GM23338 (cell line): ENCODE results near the gene POC1B. TPM values are rescaled to one million over a fixed set of nuclear protein-coding genes. Genes with fewer than 3 reads are reported as not detected.

Source experiments
- ATAC-seq: fragments of 200-7000 bp; cut with Tn5 transposase; 3 replicates; pipeline ENCODE4 v1.9.1; 2020
- DNase-seq: peaks from one replicate; pipeline ENCODE4 v3.0.0-alpha.2; 2015; ENCODE audit warnings: low spot score
- H2AFZ ChIP-seq: fragments of 200-600 bp; sonication (generic); 2 replicates; pipeline ENCODE4 v1.8.0; 2016; ENCODE audit warnings: antibody characterized with exemption, mild to moderate bottlenecking, moderate library complexity
- H3F3A ChIP-seq: fragments of 200-600 bp; sonication (generic); replicated peaks from 2 replicates; pipeline ENCODE4 v1.8.0; 2017; ENCODE audit warnings: antibody characterized with exemption, mixed run types, low read depth
- H3K27ac ChIP-seq: fragments of 200-600 bp; sonication (generic); 2 replicates; pipeline ENCODE4 v1.6.1; 2016; ENCODE audit warnings: low read depth
- H3K27me3 ChIP-seq: fragments of 200-600 bp; sonication (generic); 2 replicates; pipeline ENCODE4 v1.8.0; 2016; ENCODE audit warnings: mild to moderate bottlenecking, mixed run types, moderate library complexity; ENCODE audit not compliant: insufficient read depth
- H3K36me3 ChIP-seq: fragments of 200-600 bp; sonication (generic); 2 replicates; pipeline ENCODE4 v1.8.0; 2016; ENCODE audit warnings: mild to moderate bottlenecking; ENCODE audit not compliant: insufficient read depth
- H3K4me1 ChIP-seq: fragments of 200-600 bp; sonication (generic); 2 replicates; pipeline ENCODE4 v1.8.0; 2016; ENCODE audit warnings: mild to moderate bottlenecking, moderate library complexity; ENCODE audit not compliant: insufficient read depth
- H3K4me2 ChIP-seq: fragments of 200-600 bp; sonication (generic); 2 replicates; pipeline ENCODE4 v1.7.1; 2017; ENCODE audit warnings: mixed run types
- H3K4me3 ChIP-seq: fragments of 200-600 bp; sonication (generic); 2 replicates; pipeline ENCODE4 v1.6.1; 2016; ENCODE audit warnings: mixed run types
- H3K79me2 ChIP-seq: fragments of 200-600 bp; sonication (generic); replicated peaks from 2 replicates; pipeline ENCODE4 v1.8.0; 2017; ENCODE audit warnings: mild to moderate bottlenecking; ENCODE audit not compliant: insufficient read depth
- H3K9me2 ChIP-seq: fragments of 200-600 bp; sonication (generic); 2 replicates; pipeline ENCODE4 v1.8.0; 2017; ENCODE audit not compliant: insufficient read depth
- H4K20me1 ChIP-seq: fragments of 200-600 bp; sonication (generic); replicated peaks from 2 replicates; pipeline ENCODE4 v1.8.0; 2017; ENCODE audit warnings: mild to moderate bottlenecking; ENCODE audit not compliant: insufficient read depth
- H3K27ac Mint-ChIP-seq: 2 replicates; pipeline ENCODE4 v1.8.0; 2020; ENCODE audit warnings: inconsistent platforms, mild to moderate bottlenecking, moderate library complexity, mixed read lengths
- H3K27me3 Mint-ChIP-seq: 3 replicates; pipeline ENCODE4 v1.8.0; 2022; ENCODE audit warnings: low read depth, mild to moderate bottlenecking, moderate library complexity, mixed read lengths, inconsistent platforms; ENCODE audit not compliant: insufficient read depth, poor library complexity
- H3K36me3 Mint-ChIP-seq: 3 replicates; pipeline ENCODE4 v1.8.0; 2021; ENCODE audit warnings: low read depth, mild to moderate bottlenecking, inconsistent platforms, moderate library complexity, mixed read lengths
- H3K4me1 Mint-ChIP-seq: 3 replicates; pipeline ENCODE4 v1.8.0; 2020; ENCODE audit warnings: mild to moderate bottlenecking, inconsistent platforms, mixed read lengths
- H3K4me3 Mint-ChIP-seq: 3 replicates; pipeline ENCODE4 v1.8.0; 2021; ENCODE audit warnings: moderate library complexity, mild to moderate bottlenecking, inconsistent platforms, mixed read lengths
- H3K9me3 Mint-ChIP-seq: 3 replicates; pipeline ENCODE4 v1.8.0; 2020; ENCODE audit warnings: moderate library complexity, mild to moderate bottlenecking, inconsistent platforms, mixed read lengths
- CREB1 ChIP-seq: fragments of 250-450 bp; sonication (Bioruptor Pico); IDR thresholded peaks from 2 replicates; pipeline ENCODE4 v1.5.0; 2020; ENCODE audit warnings: low read depth, mild to moderate bottlenecking, moderate library complexity
- EZH2 ChIP-seq: fragments of 200-600 bp; sonication (generic); IDR thresholded peaks from one replicate; pipeline ENCODE4 v1.8.0; 2017; ENCODE audit warnings: antibody characterized with exemption, mild to moderate bottlenecking, low read depth; ENCODE audit not compliant: unreplicated experiment
- EZH2phosphoT487 ChIP-seq: fragments of 200-600 bp; sonication (generic); IDR thresholded peaks from one replicate; pipeline ENCODE4 v1.8.1; 2018; ENCODE audit warnings: antibody characterized with exemption; ENCODE audit not compliant: unreplicated experiment
- NANOG ChIP-seq: IDR thresholded peaks from 2 replicates; pipeline ENCODE4 v1.6.1; 2016; ENCODE audit warnings: antibody characterized with exemption, borderline replicate concordance
- STAT1 ChIP-seq: IDR thresholded peaks from one replicate; pipeline ENCODE4 v1.6.1; 2016; ENCODE audit warnings: antibody characterized with exemption; ENCODE audit not compliant: unreplicated experiment
- ZNF114 ChIP-seq: fragments of 250-450 bp; sonication (Bioruptor Pico); IDR thresholded peaks from 2 replicates; pipeline ENCODE4 v1.5.0; 2020; ENCODE audit warnings: mild to moderate bottlenecking, moderate library complexity
- polyA plus RNA-seq: library from polyadenylated mRNA; unstranded; fragments of >200 nt; fragmentation: Nextera tagmentation; extraction: Ambion mirVana; gene quantifications from 2 replicates; pipeline ENCODE4 v1.2.1, GENCODE V29; 2016
- total RNA-seq: library from RNA; depleted of rRNA; stranded (reverse); fragments of >200 nt; shearing (Covaris generic); gene quantifications from 2 replicates; pipeline ENCODE4 v1.2.3, GENCODE V29; 2014
- TF ChIP-seq, protein P1 (sequence below): IDR thresholded peaks from 2 replicates; pipeline ENCODE4 v1.6.1; 2016; ENCODE audit warnings: antibody characterized with exemption
- TF ChIP-seq, protein P2 (sequence below), 2 experiments: fragments of 200-600 bp in 1 of 2; sonication (generic) in 1 of 2; conservative IDR thresholded peaks; 2 replicates each; pipeline versions ENCODE4 v1.5.1 to v1.6.1; 2016 to 2017; ENCODE audit warnings: antibody characterized with exemption in 2 of 2, low read depth in 2 of 2, mild to moderate bottlenecking in 2 of 2, moderate library complexity in 1 of 2
- TF ChIP-seq, protein P3 (sequence below): IDR thresholded peaks from one replicate; pipeline ENCODE4 v1.6.1; 2018; ENCODE audit warnings: antibody characterized with exemption; ENCODE audit not compliant: unreplicated experiment

The POC1B gene
- total and polyA plus RNA-seq, 2 experiments from 2014 or later = 11.8 to 17.5 TPM

DNA sequence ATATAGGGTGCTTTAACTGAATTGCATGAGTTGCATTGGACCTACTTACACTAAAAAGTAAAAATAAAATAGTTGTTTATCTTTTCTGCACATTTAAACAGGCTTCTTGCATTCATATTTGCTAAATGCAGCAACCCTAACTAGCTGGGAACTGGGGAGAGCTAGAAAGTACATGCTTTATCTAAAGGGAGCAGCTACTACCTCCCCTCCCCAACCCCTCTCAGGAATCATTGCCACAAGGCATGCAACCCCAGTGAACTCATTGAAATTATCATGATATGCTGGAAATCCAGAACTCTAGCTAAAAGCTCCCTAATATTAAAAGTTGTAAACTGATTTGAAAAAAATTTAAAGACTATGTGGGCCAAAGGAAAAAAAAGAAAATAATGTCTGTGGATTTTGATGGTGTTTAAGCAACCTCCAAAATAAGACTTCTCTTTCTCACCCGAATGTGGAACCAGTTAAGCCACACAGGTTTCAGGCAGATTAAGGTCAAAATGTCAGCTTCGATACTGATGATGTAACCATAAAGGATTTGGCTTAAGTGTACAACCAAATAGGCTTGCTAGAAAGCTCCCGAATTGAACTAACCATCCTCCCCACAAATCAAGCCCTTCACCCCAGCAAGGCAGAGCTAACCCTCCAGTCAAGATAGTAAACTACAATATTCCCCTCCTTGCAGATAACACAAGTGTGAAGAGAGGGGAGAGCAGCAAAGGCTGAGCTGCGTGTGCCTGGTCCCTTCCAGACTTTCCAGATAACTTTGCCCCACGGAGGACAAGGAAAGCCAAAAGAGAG, 13.8 kb upstream of the POC1B start:
- Histone ChIP-seq H3F3A (no peaks in the 10 kb centered on the region), H3K4me3 (no peak overlapping the region), H3K79me2 (no peaks in the 10 kb centered on the region), H3K9me2 (no peaks in the 10 kb centered on the region), H2AFZ (no peak overlapping the region), H3K27me3 (no peaks in the 10 kb centered on the region), H3K4me2 (no peak overlapping the region), H3K4me1 (no peaks in the 10 kb centered on the region), H3K27ac (no peak overlapping the region), H3K36me3 (no peaks in the 10 kb centered on the region), H4K20me1 (no peaks in the 10 kb centered on the region)
- Mint-ChIP-seq H3K36me3 (no peaks in the 10 kb centered on the region), H3K27ac (no peak overlapping the region; the same call in 1 of the 2 replicates), H3K27me3 (no peaks in the 10 kb centered on the region), H3K4me3 (no peak overlapping the region), H3K4me1 (peaks cover 11% of the 10 kb centered on the region), H3K9me3 (no peaks in the 10 kb centered on the region)
- TF ChIP-seq NANOG (no peak), CREB1 (CRISPR knock-in tag) (no peak), EZH2 (no peak), ZNF114 (no peak), EZH2phosphoT487 (no peak), STAT1 (no peak)
- TF ChIP-seq, protein P1, sequence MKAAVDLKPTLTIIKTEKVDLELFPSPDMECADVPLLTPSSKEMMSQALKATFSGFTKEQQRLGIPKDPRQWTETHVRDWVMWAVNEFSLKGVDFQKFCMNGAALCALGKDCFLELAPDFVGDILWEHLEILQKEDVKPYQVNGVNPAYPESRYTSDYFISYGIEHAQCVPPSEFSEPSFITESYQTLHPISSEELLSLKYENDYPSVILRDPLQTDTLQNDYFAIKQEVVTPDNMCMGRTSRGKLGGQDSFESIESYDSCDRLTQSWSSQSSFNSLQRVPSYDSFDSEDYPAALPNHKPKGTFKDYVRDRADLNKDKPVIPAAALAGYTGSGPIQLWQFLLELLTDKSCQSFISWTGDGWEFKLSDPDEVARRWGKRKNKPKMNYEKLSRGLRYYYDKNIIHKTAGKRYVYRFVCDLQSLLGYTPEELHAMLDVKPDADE = no peak
- TF ChIP-seq, protein P2, sequence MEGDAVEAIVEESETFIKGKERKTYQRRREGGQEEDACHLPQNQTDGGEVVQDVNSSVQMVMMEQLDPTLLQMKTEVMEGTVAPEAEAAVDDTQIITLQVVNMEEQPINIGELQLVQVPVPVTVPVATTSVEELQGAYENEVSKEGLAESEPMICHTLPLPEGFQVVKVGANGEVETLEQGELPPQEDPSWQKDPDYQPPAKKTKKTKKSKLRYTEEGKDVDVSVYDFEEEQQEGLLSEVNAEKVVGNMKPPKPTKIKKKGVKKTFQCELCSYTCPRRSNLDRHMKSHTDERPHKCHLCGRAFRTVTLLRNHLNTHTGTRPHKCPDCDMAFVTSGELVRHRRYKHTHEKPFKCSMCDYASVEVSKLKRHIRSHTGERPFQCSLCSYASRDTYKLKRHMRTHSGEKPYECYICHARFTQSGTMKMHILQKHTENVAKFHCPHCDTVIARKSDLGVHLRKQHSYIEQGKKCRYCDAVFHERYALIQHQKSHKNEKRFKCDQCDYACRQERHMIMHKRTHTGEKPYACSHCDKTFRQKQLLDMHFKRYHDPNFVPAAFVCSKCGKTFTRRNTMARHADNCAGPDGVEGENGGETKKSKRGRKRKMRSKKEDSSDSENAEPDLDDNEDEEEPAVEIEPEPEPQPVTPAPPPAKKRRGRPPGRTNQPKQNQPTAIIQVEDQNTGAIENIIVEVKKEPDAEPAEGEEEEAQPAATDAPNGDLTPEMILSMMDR (conservative IDR thresholded peaks at IDR 0.05; ENCODE audit: low read depth in 2 of 2) = no peak
- TF ChIP-seq, protein P3, sequence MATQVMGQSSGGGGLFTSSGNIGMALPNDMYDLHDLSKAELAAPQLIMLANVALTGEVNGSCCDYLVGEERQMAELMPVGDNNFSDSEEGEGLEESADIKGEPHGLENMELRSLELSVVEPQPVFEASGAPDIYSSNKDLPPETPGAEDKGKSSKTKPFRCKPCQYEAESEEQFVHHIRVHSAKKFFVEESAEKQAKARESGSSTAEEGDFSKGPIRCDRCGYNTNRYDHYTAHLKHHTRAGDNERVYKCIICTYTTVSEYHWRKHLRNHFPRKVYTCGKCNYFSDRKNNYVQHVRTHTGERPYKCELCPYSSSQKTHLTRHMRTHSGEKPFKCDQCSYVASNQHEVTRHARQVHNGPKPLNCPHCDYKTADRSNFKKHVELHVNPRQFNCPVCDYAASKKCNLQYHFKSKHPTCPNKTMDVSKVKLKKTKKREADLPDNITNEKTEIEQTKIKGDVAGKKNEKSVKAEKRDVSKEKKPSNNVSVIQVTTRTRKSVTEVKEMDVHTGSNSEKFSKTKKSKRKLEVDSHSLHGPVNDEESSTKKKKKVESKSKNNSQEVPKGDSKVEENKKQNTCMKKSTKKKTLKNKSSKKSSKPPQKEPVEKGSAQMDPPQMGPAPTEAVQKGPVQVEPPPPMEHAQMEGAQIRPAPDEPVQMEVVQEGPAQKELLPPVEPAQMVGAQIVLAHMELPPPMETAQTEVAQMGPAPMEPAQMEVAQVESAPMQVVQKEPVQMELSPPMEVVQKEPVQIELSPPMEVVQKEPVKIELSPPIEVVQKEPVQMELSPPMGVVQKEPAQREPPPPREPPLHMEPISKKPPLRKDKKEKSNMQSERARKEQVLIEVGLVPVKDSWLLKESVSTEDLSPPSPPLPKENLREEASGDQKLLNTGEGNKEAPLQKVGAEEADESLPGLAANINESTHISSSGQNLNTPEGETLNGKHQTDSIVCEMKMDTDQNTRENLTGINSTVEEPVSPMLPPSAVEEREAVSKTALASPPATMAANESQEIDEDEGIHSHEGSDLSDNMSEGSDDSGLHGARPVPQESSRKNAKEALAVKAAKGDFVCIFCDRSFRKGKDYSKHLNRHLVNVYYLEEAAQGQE = no peak
- DNase-seq (no peak), ATAC-seq (no peak)
